GM12878 (cell line): Measurements from ENCODE around the gene LRRC56.

ENCODE experiments used
- CREB1 ChIP-seq: IDR thresholded peaks from 2 replicates; pipeline ENCODE4 v1.6.1; 2012; ENCODE audit warnings: low read depth, mild to moderate bottlenecking, inconsistent platforms
- CTCF ChIP-seq, 3 experiments: IDR thresholded peaks in 2 of 3; conservative IDR thresholded peaks in 1 of 3; 2 replicates each; pipeline ENCODE4 v1.5.1; 2011; ENCODE audit warnings: low read depth in 3 of 3, low read length in 3 of 3, mild to moderate bottlenecking in 3 of 3, control low read depth in 2 of 3, moderate library complexity in 2 of 3, inconsistent platforms in 1 of 3, mixed read lengths in 1 of 3; ENCODE audit not compliant: control insufficient read depth in 2 of 3, insufficient read depth in 1 of 3; ENCODE audit errors: extremely low read depth in 1 of 3
- SP1 ChIP-seq: IDR thresholded peaks from one replicate; pipeline ENCODE4 v1.6.1; 2011; ENCODE audit warnings: low read depth, low read length
- SREBF2 ChIP-seq: IDR thresholded peaks from 2 replicates; pipeline ENCODE4 v1.6.1; 2012; ENCODE audit warnings: mild to moderate bottlenecking, low read length
- ZNF592 ChIP-seq: fragments of 450-650 bp; IDR thresholded peaks from 2 replicates; pipeline ENCODE4 v1.6.1; 2017; ENCODE audit warnings: mild to moderate bottlenecking, moderate library complexity
- ZNF622 ChIP-seq: fragments of 450-650 bp; IDR thresholded peaks from 2 replicates; pipeline ENCODE4 v1.6.1; 2017; ENCODE audit warnings: mild to moderate bottlenecking, inconsistent platforms

GRCh38 chr11:597166-597725 lies 59.9 kb downstream of the LRRC56 start:
- TF ChIP-seq SP1 = no peak
- TF ChIP-seq CTCF (IDR thresholded peaks at IDR 0.05 in 2 of 3, conservative IDR thresholded peaks at IDR 0.05 in 1 of 3; ENCODE audit: control insufficient read depth in 2 of 3, extremely low read depth in 1 of 3, insufficient read depth in 1 of 3, low read depth in 3 of 3, low read length in 3 of 3) = peak in 1 of 3 experiments; percentile 26; a peak in 2 of 6 replicates
- no peak for TF ChIP-seq CREB1
- no peak for TF ChIP-seq ZNF592
- no peak for TF ChIP-seq ZNF622
- no peak for TF ChIP-seq SREBF2
